IMR-90 (cell line): ENCODE results near the gene CFAP157. TPM values are rescaled to one million over a fixed set of nuclear protein-coding genes. Genes with fewer than 3 reads are reported as not detected.

Experiments
- ATAC-seq: fragments of 200-7000 bp; cut with Tn5 transposase; 2 replicates; pipeline ENCODE4 v1.9.1; 2020; ENCODE audit warnings: low read depth, mild to moderate bottlenecking, moderate library complexity
- BruUV-seq: library from RNA; stranded (reverse); fragments of 400-500 nt; replicated peaks from 2 replicates; lab custom pipeline; 2021; lab: Mats Ljungman, UMichigan
- CTCF ChIA-PET: fragments of 300-600 bp; formaldehyde crosslinking; extraction: SDS; loops from one replicate; lab custom pipeline; 2021; ENCODE audit warnings: antibody characterized with exemption; lab: Yijun Ruan, JAX
- POLR2A ChIA-PET: fragments of 300-600 bp; sonication (Branson Sonifier 250); formaldehyde crosslinking; loops from one replicate; lab custom pipeline; 2022; ENCODE audit warnings: antibody characterized with exemption; ENCODE audit not compliant: unreplicated experiment; lab: Charles Lee
- DNase-seq: peaks from one replicate; pipeline ENCODE4 v3.0.0; 2013
- H2AFZ ChIP-seq: replicated peaks from 2 replicates; pipeline ENCODE3; 2013; ENCODE audit warnings: low read length, mild to moderate bottlenecking; ENCODE audit not compliant: poor library complexity
- H2AK5ac ChIP-seq: 2 replicates; pipeline ENCODE4 v1.6.1; 2013; ENCODE audit warnings: low read depth, low read length, inconsistent platforms
- H2AK9ac ChIP-seq: replicated peaks from 2 replicates; pipeline ENCODE3; 2013; ENCODE audit warnings: mild to moderate bottlenecking, low read depth, low read length, moderate library complexity; ENCODE audit not compliant: poor library complexity
- H2BK120ac ChIP-seq: 2 replicates; pipeline ENCODE4 v1.6.1; 2013; ENCODE audit warnings: low read depth, low read length, inconsistent platforms
- H2BK15ac ChIP-seq: 3 replicates; pipeline ENCODE4 v1.6.1; 2013; ENCODE audit warnings: low read depth, low read length, inconsistent platforms
- H2BK20ac ChIP-seq: 2 replicates; pipeline ENCODE4 v1.6.1; 2013; ENCODE audit warnings: low read depth, mild to moderate bottlenecking, inconsistent platforms, low read length, moderate library complexity
- H2BK5ac ChIP-seq: 2 replicates; pipeline ENCODE4 v1.6.1; 2013; ENCODE audit warnings: mild to moderate bottlenecking, low read depth, low read length, inconsistent platforms; ENCODE audit not compliant: poor library complexity, severe bottlenecking
- H3K14ac ChIP-seq: replicated peaks from 2 replicates; pipeline ENCODE4 v1.6.1; 2013; ENCODE audit warnings: low read depth, low read length, inconsistent platforms
- H3K18ac ChIP-seq: 2 replicates; pipeline ENCODE4 v1.6.1; 2013; ENCODE audit warnings: low read depth, low read length, control low read depth
- H3K23ac ChIP-seq: 2 replicates; pipeline ENCODE4 v1.6.1; 2013; ENCODE audit warnings: low read depth, low read length, inconsistent platforms
- H3K27ac ChIP-seq: 2 replicates; pipeline ENCODE4 v1.5.1; 2013; ENCODE audit warnings: mild to moderate bottlenecking, control low read depth, low read length; ENCODE audit not compliant: insufficient read depth
- H3K27me3 ChIP-seq: 2 replicates; pipeline ENCODE4 v1.6.1; 2013; ENCODE audit warnings: low read length; ENCODE audit not compliant: control insufficient read depth, insufficient read depth
- H3K36me3 ChIP-seq: 2 replicates; pipeline ENCODE4 v1.6.1; 2013; ENCODE audit warnings: low read length, mixed read lengths; ENCODE audit not compliant: control insufficient read depth, insufficient read depth
- H3K4ac ChIP-seq: 2 replicates; pipeline ENCODE4 v1.6.1; 2013; ENCODE audit warnings: low read depth, low read length, inconsistent platforms
- H3K4me1 ChIP-seq: 2 replicates; pipeline ENCODE4 v1.6.1; 2013; ENCODE audit warnings: low read length, mixed read lengths; ENCODE audit not compliant: control insufficient read depth, insufficient read depth
- H3K4me2 ChIP-seq: 2 replicates; pipeline ENCODE4 v1.6.1; 2013; ENCODE audit warnings: low read depth, mild to moderate bottlenecking, control low read depth, low read length, moderate library complexity
- H3K4me3 ChIP-seq: 2 replicates; pipeline ENCODE4 v1.5.1; 2013; ENCODE audit warnings: low read depth, mild to moderate bottlenecking, control low read depth, low read length, moderate library complexity; ENCODE audit not compliant: insufficient read depth
- H3K56ac ChIP-seq: 2 replicates; pipeline ENCODE4 v1.6.1; 2013; ENCODE audit warnings: low read length, inconsistent platforms; ENCODE audit not compliant: insufficient read depth; ENCODE audit errors: extremely low read depth
- H3K79me1 ChIP-seq, 2 experiments: 2 replicates each; pipeline ENCODE4 v1.6.1; 2013; ENCODE audit warnings: low read length in 2 of 2, inconsistent platforms in 1 of 2, low read depth in 1 of 2
- H3K9ac ChIP-seq: 2 replicates; pipeline ENCODE4 v1.6.1; 2013; ENCODE audit warnings: low read depth, low read length, control low read depth
- H3K9me1 ChIP-seq: 2 replicates; pipeline ENCODE4 v1.6.1; 2013; ENCODE audit warnings: low read length, inconsistent platforms; ENCODE audit not compliant: insufficient read depth
- H3K9me3 ChIP-seq: 2 replicates; pipeline ENCODE4 v1.6.1; 2013; ENCODE audit warnings: low read length; ENCODE audit not compliant: control insufficient read depth, insufficient read depth
- H4K20me1 ChIP-seq: 2 replicates; pipeline ENCODE4 v1.6.1; 2013; ENCODE audit warnings: low read length, inconsistent platforms; ENCODE audit not compliant: insufficient read depth
- H4K5ac ChIP-seq: 2 replicates; pipeline ENCODE4 v1.6.1; 2013; ENCODE audit warnings: mild to moderate bottlenecking, low read depth, low read length, control low read depth
- H4K8ac ChIP-seq, 2 experiments: 2 replicates each; pipeline ENCODE4 v1.6.1; 2013; ENCODE audit warnings: low read depth in 2 of 2, low read length in 2 of 2, control low read depth in 1 of 2, inconsistent platforms in 1 of 2
- H4K91ac ChIP-seq: 2 replicates; pipeline ENCODE4 v1.6.1; 2013; ENCODE audit warnings: low read depth, low read length, inconsistent platforms; ENCODE audit not compliant: insufficient read depth
- BHLHE40 ChIP-seq: fragments of 150-350 bp; IDR thresholded peaks from 2 replicates; pipeline ENCODE4 v1.6.1; 2016; ENCODE audit warnings: mild to moderate bottlenecking, low read depth, low read length
- CEBPB ChIP-seq: IDR thresholded peaks from 2 replicates; pipeline ENCODE4 v1.6.1; 2012; ENCODE audit warnings: low read depth, low read length, improper control_type of control experiment
- CHD1 ChIP-seq: IDR thresholded peaks from 2 replicates; pipeline ENCODE4 v1.6.1; 2012; ENCODE audit warnings: low read depth, low read length, improper control_type of control experiment
- CTCF ChIP-seq: conservative IDR thresholded peaks from 2 replicates; pipeline ENCODE4 v1.5.1; 2012; ENCODE audit warnings: mild to moderate bottlenecking, low read depth, low read length, improper control_type of control experiment
- ELK1 ChIP-seq: fragments of 150-350 bp; IDR thresholded peaks from 2 replicates; pipeline ENCODE4 v1.6.1; 2016; ENCODE audit warnings: low read depth, mild to moderate bottlenecking, low read length, moderate library complexity, borderline replicate concordance
- POLR2A ChIP-seq: IDR thresholded peaks from 2 replicates; pipeline ENCODE4 v1.6.1; 2012; ENCODE audit warnings: mild to moderate bottlenecking, low read depth, low read length
- RCOR1 ChIP-seq: IDR thresholded peaks from 2 replicates; pipeline ENCODE4 v1.6.1; 2012; ENCODE audit warnings: mild to moderate bottlenecking, low read length, improper control_type of control experiment; ENCODE audit not compliant: insufficient replicate concordance
- RFX5 ChIP-seq: IDR thresholded peaks from 2 replicates; pipeline ENCODE4 v1.8.0; 2012; ENCODE audit warnings: low read depth, mild to moderate bottlenecking, low read length, moderate library complexity
- SMC3 ChIP-seq: fragments of 150-350 bp; IDR thresholded peaks from 2 replicates; pipeline ENCODE4 v1.6.1; 2016; ENCODE audit warnings: low read depth, mild to moderate bottlenecking, antibody characterized with exemption, low read length, moderate library complexity
- USF2 ChIP-seq: fragments of 150-350 bp; IDR thresholded peaks from 2 replicates; pipeline ENCODE4 v1.6.1; 2017; ENCODE audit warnings: mild to moderate bottlenecking, antibody characterized with exemption, low read length, low read depth
- WGBS, 2 experiments: methylation state at CpG; one replicate each; pipeline versions ENCODE4 v1.1.5 to v1.1.7; 2013; ENCODE audit warnings: missing lambda C conversion rate in 2 of 2; ENCODE audit not compliant: insufficient read length in 1 of 2; ENCODE audit errors: extremely low coverage in 2 of 2; 5-methylcytosine and 5-hydroxymethylcytosine counted together
- dilution Hi-C: fragments of 300-500 bp; cut with HindIII; formaldehyde crosslinking; loops from one replicate; pipeline ENCODE4 v1.14.3; 2018; ENCODE audit warnings: low sequenced_read_pairs; ENCODE audit not compliant: unreplicated experiment
- in situ Hi-C: fragments of 300-500 bp; cut with MboI; formaldehyde crosslinking; loops from 3 replicates; pipeline ENCODE4 v1.14.3; 2019; ENCODE audit warnings: low sequenced_read_pairs, inconsistent platforms, mixed read lengths
- intact Hi-C: fragments of 100-400 bp; cut with micrococcal nuclease; formaldehyde crosslinking; loops from 2 replicates; pipeline ENCODE4 v1.10.0; 2022
- polyA plus RNA-seq, 3 experiments: library from polyadenylated mRNA; depleted of rRNA; stranded (reverse); fragments of >200 nt; gene quantifications; 2 replicates each; pipeline ENCODE4 v1.2.3, GENCODE V29; 2012; ENCODE audit warnings: low replicate concordance in 1 of 3
- total RNA-seq: library from RNA; depleted of rRNA; stranded (reverse); fragments of >200 nt; gene quantifications from 2 replicates; pipeline ENCODE4 v1.2.3, GENCODE V29; 2012

The CFAP157 gene
- total and polyA plus RNA-seq, 2 of the 4 experiments (the other 2 are of a cell fraction): not detected

GRCh38 chr9:127755061-127756060, 48.6 kb downstream of the CFAP157 start:
- ATAC-seq: no peak

More at GRCh38 chr9:127755061-127756060, 48.6 kb downstream of the CFAP157 start:
- ChIA-PET CTCF (no interaction called here), POLR2A (no interaction called here)
- H3K27ac ChIP-seq: no peak overlapping the region
- H2AFZ ChIP-seq: no peak overlapping the region
- H3K36me3 ChIP-seq: no peaks in the 10 kb centered on the region
- H2BK20ac ChIP-seq: no peak overlapping the region
- no peak overlapping the region for H2AK9ac ChIP-seq
- dilution Hi-C loops: no loop called here
- H3K79me1 ChIP-seq: no peaks in the 10 kb centered on the region
- H4K8ac ChIP-seq: no peak overlapping the region
- H2AK5ac ChIP-seq: no peak overlapping the region
- no peak overlapping the region for H4K5ac ChIP-seq
- H3K9ac ChIP-seq: no peak overlapping the region
- H3K14ac ChIP-seq: no peak overlapping the region
- H3K4me2 ChIP-seq: no peak overlapping the region
- no peak overlapping the region for H2BK5ac ChIP-seq
- BruUV-seq: no TSS peak
- H3K18ac ChIP-seq: no peak overlapping the region
- no peaks in the 10 kb centered on the region for H3K4me1 ChIP-seq
- no peak overlapping the region for H4K91ac ChIP-seq
- no peak overlapping the region for H3K4me3 ChIP-seq
- intact Hi-C loops: no loop called here
- no peak overlapping the region for H2BK15ac ChIP-seq
- H2BK120ac ChIP-seq: no peak overlapping the region
- no peaks in the 10 kb centered on the region for H3K9me3 ChIP-seq
- H3K27me3 ChIP-seq: peaks cover 52% of the 10 kb centered on the region
- no peak overlapping the region for H3K23ac ChIP-seq
- in situ Hi-C loops: no loop called here
- 28% methylated on average over 18 of the region's 61 CpGs; no CpG with 5 or more reads in 1 of the 2 experiments for WGBS, 2 experiments
- TF ChIP-seq CEBPB (no peak), POLR2A (no peak), RFX5 (no peak), CTCF (no peak), SMC3 (no peak), RCOR1 (no peak), ELK1 (no peak), BHLHE40 (no peak), CHD1 (no peak), USF2 (no peak)
- H4K20me1 ChIP-seq: peaks cover 6% of the 10 kb centered on the region; the same call in 1 of the 2 replicates
- H3K9me1 ChIP-seq: peaks cover 3% of the 10 kb centered on the region; the same call in 1 of the 2 replicates
- H3K56ac ChIP-seq: no peak overlapping the region
- H3K4ac ChIP-seq: no peak overlapping the region
- DNase-seq: no peak
